Transverse colon (tissue), 4 donors: ENCODE results near the gene ACADL. TPM values are rescaled to one million over a fixed set of nuclear protein-coding genes. Genes with fewer than 3 reads are reported as not detected.
"Not testable (repeated sequence)": the region's sequence is repeated elsewhere in the genome, so short reads cannot be mapped to it uniquely, and the experiment has no call there.

ENCODE experiments used
- DNase-seq: peaks from one replicate; pipeline ENCODE4 v3.0.0-alpha.2; 2019
- H3K27ac ChIP-seq, 4 donors: fragments of 200-600 bp; sonication (generic); 2 replicates each; pipeline ENCODE4 v1.5.1; 2016 to 2018; ENCODE audit warnings: inconsistent platforms in 4 of 4
- H3K27me3 ChIP-seq: fragments of 200-600 bp; sonication (generic); 2 replicates; pipeline ENCODE4 v1.5.1; 2017; ENCODE audit warnings: inconsistent platforms
- H3K36me3 ChIP-seq, 4 donors: fragments of 200-600 bp; sonication (generic); 2 replicates each; pipeline ENCODE4 v1.5.1; 2017 to 2019; ENCODE audit warnings: inconsistent platforms in 4 of 4
- H3K4me1 ChIP-seq, 4 donors: fragments of 200-600 bp; sonication (generic); 2 replicates each; pipeline ENCODE4 v1.5.1; 2017 to 2020; ENCODE audit warnings: inconsistent platforms in 4 of 4
- H3K4me3 ChIP-seq, 4 donors: fragments of 200-600 bp; sonication (generic); 1 replicate in 1 of 4; 2 replicates in 3 of 4; pipeline versions ENCODE4 v1.5.1 to v1.6.1; 2017 to 2019; ENCODE audit warnings: inconsistent platforms in 4 of 4
- H3K9me3 ChIP-seq, 2 donors: fragments of 200-600 bp; sonication (generic); 2 replicates each; pipeline ENCODE4 v1.5.1; 2017 to 2019; ENCODE audit warnings: inconsistent platforms in 2 of 2
- EP300 ChIP-seq: sonication (generic); formaldehyde crosslinking; IDR thresholded peaks from one replicate; pipeline ENCODE4 v1.6.1; 2017; ENCODE audit warnings: antibody characterized with exemption, low read depth
- POLR2A ChIP-seq: fragments of 450-650 bp; IDR thresholded peaks from one replicate; pipeline ENCODE4 v1.6.1; 2016; ENCODE audit warnings: antibody characterized with exemption, mild to moderate bottlenecking, moderate library complexity
- POLR2AphosphoS5 ChIP-seq, 3 donors: sonication (generic); formaldehyde crosslinking; IDR thresholded peaks; one replicate each; pipeline ENCODE4 v1.6.1; 2016; ENCODE audit warnings: antibody characterized with exemption in 3 of 3
- WGBS, 2 donors: methylation state at CpG; one replicate each; pipeline ENCODE4 v1.1.5; 2018; ENCODE audit warnings: low coverage in 1 of 2; 5-methylcytosine and 5-hydroxymethylcytosine counted together
- in situ Hi-C, 4 donors: fragments of 200-750 bp; cut with MboI; loops; one replicate each; pipeline versions ENCODE4 v1.15.0 to v1.15.1; 2017; ENCODE audit warnings: low sequenced_read_pairs in 3 of 4, low pct_ligation_motif_present in 1 of 4, low pct_unique_long_range_greater_than_20kb in 1 of 4
- intact Hi-C: fragments of 100-400 bp; cut with DNase I; formaldehyde crosslinking; loops from one replicate; pipeline ENCODE4 v1.15.1; 2023; ENCODE audit warnings: low total_unique reads
- total RNA-seq, 4 donors: library from RNA; depleted of rRNA; stranded (reverse); fragments of >200 nt; gene quantifications; one replicate each; pipeline ENCODE4 v1.1.0, GENCODE V29; 2016
- TF ChIP-seq, protein P1 (sequence below), 5 experiments: fragments of 200-600 bp in 3 of 5; fragments of 450-650 bp in 2 of 5; sonication (generic) in 3 of 5; IDR thresholded peaks; 1 replicate in 2 of 5; 2 replicates in 3 of 5; pipeline ENCODE4 v1.5.1; 2016 to 2017; ENCODE audit warnings: antibody characterized with exemption in 5 of 5, inconsistent platforms in 3 of 5, mild to moderate bottlenecking in 2 of 5, moderate library complexity in 1 of 5

ACADL gene
- total RNA-seq, 4 donors from 2014 or later, result 0.41 to 1.5 (median 1.3) TPM; not detected in 1

DNA sequence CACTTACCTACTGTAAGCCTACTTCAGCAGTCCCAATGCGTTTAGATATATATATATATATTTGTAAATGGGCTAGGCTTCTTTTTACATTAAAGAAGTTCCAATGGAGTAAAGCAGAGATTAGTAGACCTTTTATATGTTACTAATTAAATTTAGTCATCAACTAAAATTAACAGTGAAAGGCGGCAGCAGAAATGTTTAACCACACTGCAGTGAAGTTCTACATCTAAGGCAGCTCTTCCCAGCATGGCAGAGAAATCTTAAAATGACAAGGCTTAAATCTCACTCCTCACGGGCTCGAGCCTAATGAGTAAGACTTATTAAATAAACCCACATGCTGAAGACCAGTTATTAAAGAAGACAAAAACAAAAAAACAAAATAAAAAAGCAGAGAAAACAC, 34.9 kb downstream of the ACADL start:
- intact Hi-C loops, result no loop called here
- H3K9me3 ChIP-seq, result peaks cover 6 to 7% of the 10 kb centered on the region in 2 donors
- H3K4me1 ChIP-seq, result peaks cover 0 to 15% (median 3%) of the 10 kb centered on the region in 4 donors
- in situ Hi-C loops, result loop anchor here in 3 of 4 donors (10.0 kb wide), 1 partner anchor 116 kb away; no protein-coding TSS in a partner anchor
- no peak overlapping the region for H3K27ac ChIP-seq
- peaks cover 4% of the 10 kb centered on the region for H3K27me3 ChIP-seq
- TF ChIP-seq EP300 (no peak), POLR2A (no peak), POLR2AphosphoS5 (IDR thresholded peaks at IDR 0.05) (no peak)
- WGBS, 2 donors, result 48 to 59% methylated on average over 4 of the region's 4 CpGs
- DNase-seq, result no peak
- H3K4me3 ChIP-seq, result no peak overlapping the region
- H3K36me3 ChIP-seq, result no peaks in the 10 kb centered on the region

DNA sequence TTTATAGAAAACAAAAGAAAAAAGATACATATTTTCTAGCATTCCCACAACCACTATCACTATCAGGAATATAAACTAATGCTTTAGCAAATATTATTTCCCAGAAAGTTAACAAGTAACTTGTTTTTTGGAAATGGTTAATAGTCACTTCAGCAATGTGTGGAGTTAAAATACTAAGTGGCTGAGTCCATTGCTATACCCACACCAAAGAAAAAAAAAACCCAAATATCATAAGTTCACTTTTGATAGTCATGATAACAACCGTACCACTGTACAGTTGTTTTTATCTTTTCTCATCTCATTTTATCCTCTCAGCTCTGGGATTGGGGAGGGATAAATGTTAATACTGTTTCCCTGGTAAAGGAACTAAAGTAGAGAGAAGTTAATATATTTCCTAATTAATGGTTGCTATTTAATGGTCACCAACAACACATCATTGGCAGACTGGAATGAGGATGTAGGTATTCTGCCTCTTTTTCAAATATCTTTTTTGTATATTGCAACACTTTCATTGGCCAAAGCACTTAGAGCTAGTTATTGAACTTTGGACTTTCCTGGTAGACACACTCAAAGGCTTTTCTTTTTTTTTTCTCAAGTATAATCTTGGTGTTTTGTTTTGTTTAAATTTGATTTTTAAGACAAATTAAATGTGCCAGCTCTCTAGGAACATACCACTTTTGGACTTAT, 35.7 kb downstream of the ACADL start:
- Histone ChIP-seq H3K4me3 (no peak overlapping the region), H3K27me3 (peaks cover 4% of the 10 kb centered on the region), H3K9me3 (peaks cover 7 to 11% of the 10 kb centered on the region in 2 donors), H3K27ac (no peak overlapping the region), H3K36me3 (no peaks in the 10 kb centered on the region), H3K4me1 (peaks cover 0 to 11% (median 3%) of the 10 kb centered on the region in 4 donors)
- no peak for DNase-seq
- TF ChIP-seq EP300, result no peak
- no peak for TF ChIP-seq POLR2AphosphoS5 (IDR thresholded peaks at IDR 0.05)
- TF ChIP-seq POLR2A, result no peak
- TF ChIP-seq, protein P1, sequence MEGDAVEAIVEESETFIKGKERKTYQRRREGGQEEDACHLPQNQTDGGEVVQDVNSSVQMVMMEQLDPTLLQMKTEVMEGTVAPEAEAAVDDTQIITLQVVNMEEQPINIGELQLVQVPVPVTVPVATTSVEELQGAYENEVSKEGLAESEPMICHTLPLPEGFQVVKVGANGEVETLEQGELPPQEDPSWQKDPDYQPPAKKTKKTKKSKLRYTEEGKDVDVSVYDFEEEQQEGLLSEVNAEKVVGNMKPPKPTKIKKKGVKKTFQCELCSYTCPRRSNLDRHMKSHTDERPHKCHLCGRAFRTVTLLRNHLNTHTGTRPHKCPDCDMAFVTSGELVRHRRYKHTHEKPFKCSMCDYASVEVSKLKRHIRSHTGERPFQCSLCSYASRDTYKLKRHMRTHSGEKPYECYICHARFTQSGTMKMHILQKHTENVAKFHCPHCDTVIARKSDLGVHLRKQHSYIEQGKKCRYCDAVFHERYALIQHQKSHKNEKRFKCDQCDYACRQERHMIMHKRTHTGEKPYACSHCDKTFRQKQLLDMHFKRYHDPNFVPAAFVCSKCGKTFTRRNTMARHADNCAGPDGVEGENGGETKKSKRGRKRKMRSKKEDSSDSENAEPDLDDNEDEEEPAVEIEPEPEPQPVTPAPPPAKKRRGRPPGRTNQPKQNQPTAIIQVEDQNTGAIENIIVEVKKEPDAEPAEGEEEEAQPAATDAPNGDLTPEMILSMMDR (IDR thresholded peaks at IDR 0.05), result no peak
- 27 to 37% methylated on average over 1 of the region's 1 CpG for WGBS, 2 donors
- in situ Hi-C loops (loop anchor here in 3 of 4 donors (10.0 kb wide), 1 partner anchor 115 kb away; no protein-coding TSS in a partner anchor), intact Hi-C loops (no loop called here)

DNA sequence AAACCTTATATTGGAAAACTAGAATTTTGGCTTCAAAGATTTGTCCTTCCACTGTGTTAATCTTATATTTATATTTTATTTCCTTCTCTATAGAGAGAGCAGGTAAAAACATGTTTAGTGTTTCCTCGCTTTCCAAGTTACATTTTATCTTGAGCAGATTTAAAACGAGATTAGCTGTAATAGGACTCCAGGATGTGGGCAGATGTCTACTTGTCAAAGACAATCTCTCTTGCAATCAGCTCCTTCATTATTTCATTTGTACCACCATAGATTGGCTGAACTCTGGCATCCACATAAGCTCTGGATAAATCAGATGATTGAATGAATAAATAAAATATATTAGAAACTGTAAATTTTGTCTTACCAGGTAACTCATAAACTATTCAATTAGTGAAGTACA, 36.5 kb downstream of the ACADL start:
- in situ Hi-C loops, result no loop called here
- H3K4me3 ChIP-seq, result no peak overlapping the region
- peaks cover 0 to 11% (median 3%) of the 10 kb centered on the region in 4 donors for H3K4me1 ChIP-seq
- TF ChIP-seq, protein P1 (IDR thresholded peaks at IDR 0.05), result no peak
- TF ChIP-seq POLR2AphosphoS5 (IDR thresholded peaks at IDR 0.05) (no peak), POLR2A (no peak), EP300 (no peak)
- H3K36me3 ChIP-seq, result no peaks in the 10 kb centered on the region
- no peak overlapping the region for H3K27ac ChIP-seq
- H3K27me3 ChIP-seq, result peaks cover 4% of the 10 kb centered on the region
- peaks cover 13 to 16% of the 10 kb centered on the region in 2 donors for H3K9me3 ChIP-seq
- DNase-seq, result no peak
- WGBS, 2 donors, result 50 to 56% methylated on average over 2 of the region's 2 CpGs
- intact Hi-C loops, result no loop called here

DNA sequence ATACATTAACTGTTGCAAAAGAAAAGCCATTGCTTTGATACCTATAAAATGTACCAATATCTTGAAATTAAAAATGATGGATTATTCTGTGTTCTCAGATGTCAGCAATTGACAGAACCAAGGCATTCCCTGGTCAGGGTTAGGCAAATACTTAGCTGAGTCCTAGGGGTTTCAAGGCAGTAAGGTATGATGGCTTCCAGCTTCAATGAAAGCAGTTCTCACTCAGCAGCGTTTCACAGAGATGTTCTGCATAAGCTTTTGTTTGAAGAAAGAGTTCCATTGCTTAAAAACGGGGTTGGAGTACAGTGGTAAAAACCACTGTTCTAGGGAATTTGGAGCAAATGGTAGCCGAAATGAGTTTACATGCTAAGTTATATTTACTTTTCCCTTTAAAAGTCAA, 37.1 kb downstream of the ACADL start:
- intact Hi-C loops (no loop called here), in situ Hi-C loops (no loop called here)
- 67 to 79% methylated on average over 3 of the region's 3 CpGs for WGBS, 2 donors
- H3K4me1 ChIP-seq, result peaks cover 0 to 11% (median 3%) of the 10 kb centered on the region in 4 donors
- no peak overlapping the region for H3K4me3 ChIP-seq
- no peak overlapping the region for H3K27ac ChIP-seq
- no peaks in the 10 kb centered on the region for H3K36me3 ChIP-seq
- H3K9me3 ChIP-seq, result peaks cover 15 to 16% of the 10 kb centered on the region in 2 donors
- H3K27me3 ChIP-seq, result no peaks in the 10 kb centered on the region
- no peak for TF ChIP-seq EP300
- TF ChIP-seq POLR2AphosphoS5 (IDR thresholded peaks at IDR 0.05), result no peak
- TF ChIP-seq, protein P1 (IDR thresholded peaks at IDR 0.05), result no peak
- no peak for TF ChIP-seq POLR2A
- DNase-seq, result no peak

DNA sequence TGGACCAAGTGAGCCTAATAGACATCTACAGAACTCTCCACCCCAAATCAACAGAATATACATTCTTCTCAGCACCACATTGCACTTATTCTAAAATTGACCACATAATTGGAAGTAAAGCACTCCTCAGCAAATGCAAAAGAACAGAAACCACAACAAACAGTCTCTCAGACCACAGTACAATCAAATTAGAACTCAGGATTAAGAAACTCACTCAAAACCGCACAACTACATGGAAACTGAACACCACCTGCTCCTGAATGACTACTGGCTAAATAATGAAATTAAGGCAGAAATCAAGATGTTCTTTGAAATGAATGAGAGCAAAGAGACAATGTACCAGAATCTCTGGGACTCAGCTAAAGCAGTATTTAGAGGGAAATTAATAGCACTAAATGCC, 41.3 kb downstream of the ACADL start:
- in situ Hi-C loops, H3K4me3 ChIP-seq, intact Hi-C loops, H3K36me3 ChIP-seq, DNase-seq, H3K27ac ChIP-seq, H3K4me1 ChIP-seq, H3K27me3 ChIP-seq: not testable (repeated sequence)
- peaks cover 15 to 16% of the 10 kb centered on the region in 2 donors for H3K9me3 ChIP-seq
- WGBS, 2 donors, result 83 to 100% methylated on average over 1 of the region's 1 CpG

- WGBS, 2 donors, result 63% methylated on average over 12 of the region's 12 CpGs; no CpG with 5 or more reads in 1 of the 2 donors
- H3K4me3 ChIP-seq, H3K27ac ChIP-seq, in situ Hi-C loops, H3K4me1 ChIP-seq, H3K36me3 ChIP-seq, H3K27me3 ChIP-seq, intact Hi-C loops: not testable (repeated sequence)
- peaks cover 15 to 16% of the 10 kb centered on the region in 2 donors for H3K9me3 ChIP-seq
- peak; percentile 12 for DNase-seq
Observed at GRCh38 chr2:210181606-210182088, 43.6 kb downstream of the ACADL start.

DNA sequence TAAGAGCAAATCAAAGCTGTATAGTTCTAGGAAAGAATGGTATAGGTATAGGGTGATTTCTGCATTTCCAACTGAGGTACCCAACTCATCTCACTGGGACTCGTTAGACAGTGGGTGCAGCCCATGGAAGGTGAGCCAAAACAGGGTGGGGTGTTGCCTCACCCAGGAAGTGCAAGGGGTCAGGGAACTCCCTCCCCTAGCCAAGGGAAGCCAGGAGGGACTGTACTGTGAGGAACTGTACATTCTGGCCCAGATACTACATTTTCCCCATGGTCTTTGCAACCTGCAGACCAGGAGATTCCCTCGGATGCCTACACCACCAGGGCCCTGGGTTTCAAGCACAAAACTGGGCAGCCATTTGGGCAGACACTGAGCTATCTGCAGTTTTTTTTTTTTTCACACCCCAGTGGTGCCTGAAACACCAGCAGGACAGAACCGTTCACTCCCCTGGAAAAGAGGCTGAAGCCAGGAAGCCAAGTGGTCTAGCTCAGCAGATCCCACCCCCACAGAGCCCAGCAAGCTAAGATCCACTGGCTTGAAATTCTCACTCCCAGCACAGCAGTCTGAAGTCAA, 44.1 kb downstream of the ACADL start:
- H3K9me3 ChIP-seq, result peaks cover 11 to 15% of the 10 kb centered on the region in 2 donors
- intact Hi-C loops, H3K4me1 ChIP-seq, H3K4me3 ChIP-seq, DNase-seq, H3K27me3 ChIP-seq, in situ Hi-C loops, H3K27ac ChIP-seq, H3K36me3 ChIP-seq: not testable (repeated sequence)
- 56% methylated on average over 3 of the region's 3 CpGs; no CpG with 5 or more reads in 1 of the 2 donors for WGBS, 2 donors
